Fibroblast of lung (primary cell): ENCODE measurements around the gene FHOD3.

Experiments used
- CTCF ChIP-seq, 2 donors: IDR thresholded peaks in 1 of 2; conservative IDR thresholded peaks in 1 of 2; 1 replicate in 1 of 2; 2 replicates in 1 of 2; pipeline ENCODE4 v1.5.1; 2011 to 2012; ENCODE audit warnings: low read length in 2 of 2, control low read depth in 1 of 2, inconsistent platforms in 1 of 2, low read depth in 1 of 2, mild to moderate bottlenecking in 1 of 2
- EZH2 ChIP-seq: IDR thresholded peaks from 2 replicates; pipeline ENCODE4 v1.5.1; 2012; ENCODE audit warnings: low read length, control low read depth, mild to moderate bottlenecking; ENCODE audit errors: missing control alignments

GRCh38 chr18:36366994-36367839 lies 69.7 kb downstream of the FHOD3 start:
- no peak for TF ChIP-seq CTCF (conservative IDR thresholded peaks at IDR 0.05 in 1 of 2, IDR thresholded peaks at IDR 0.05 in 1 of 2; ENCODE audit: low read depth in 1 of 2, low read length in 2 of 2)
- no peak for TF ChIP-seq EZH2
